ENCODE measurements around the gene MRAP.

MRAP gene

DNA sequence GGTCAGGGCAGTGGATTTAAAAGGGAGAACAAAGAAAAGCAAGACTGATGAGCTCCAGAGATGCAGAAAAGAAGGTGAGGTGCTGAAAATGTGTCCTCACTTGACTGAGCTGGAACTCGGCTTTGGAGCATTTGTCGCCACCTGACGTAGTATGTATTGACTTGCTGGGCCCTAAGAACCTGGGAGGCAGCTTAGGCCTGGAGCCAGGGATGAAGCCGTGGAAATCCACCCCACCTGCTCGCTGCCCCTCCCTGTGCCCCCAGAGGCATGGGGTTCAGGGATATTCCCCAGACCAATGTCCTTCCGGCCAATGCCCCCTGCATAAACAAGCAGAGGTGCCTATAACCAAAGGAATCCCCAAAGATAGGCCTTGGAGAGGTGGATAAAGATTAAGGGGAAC lies 14.3 kb downstream of the MRAP start:
- Histone ChIP-seq H3K36me3 (ENCODE audit: low read length) (peaks cover 4% of the 10 kb centered on the region; the same call in 1 of the 2 replicates), H3K9ac (ENCODE audit: low read length) (no peak overlapping the region), H3K4me2 (ENCODE audit: low read depth, low read length, poor library complexity, severe bottlenecking) (no peak overlapping the region), H3F3A (ENCODE audit: insufficient read depth) (no peaks in the 10 kb centered on the region), H3K9me3 (ENCODE audit: insufficient read depth, low read length) (no peaks in the 10 kb centered on the region), H3K79me2 (ENCODE audit: insufficient read depth, low read length) (no peaks in the 10 kb centered on the region), H3K9me2 (replicated peaks; ENCODE audit: insufficient read depth, low read length) (no peaks in the 10 kb centered on the region), H4K20me1 (ENCODE audit: low read depth, low read length) (no peaks in the 10 kb centered on the region), H3K4me3 (ENCODE audit: insufficient read depth, low read length, poor library complexity, severe bottlenecking) (no peak overlapping the region), H3K27ac (ENCODE audit: low read depth, low read length) (no peak overlapping the region), H3K27me3 (ENCODE audit: low read length) (no peaks in the 10 kb centered on the region), H2AFZ (ENCODE audit: low read depth, low read length, severe bottlenecking) (no peak overlapping the region)
- no peak for TF ChIP-seq EZH2phosphoT487 (conservative IDR thresholded peaks at IDR 0.05; ENCODE audit: low read length)
- TF ChIP-seq, protein P1, sequence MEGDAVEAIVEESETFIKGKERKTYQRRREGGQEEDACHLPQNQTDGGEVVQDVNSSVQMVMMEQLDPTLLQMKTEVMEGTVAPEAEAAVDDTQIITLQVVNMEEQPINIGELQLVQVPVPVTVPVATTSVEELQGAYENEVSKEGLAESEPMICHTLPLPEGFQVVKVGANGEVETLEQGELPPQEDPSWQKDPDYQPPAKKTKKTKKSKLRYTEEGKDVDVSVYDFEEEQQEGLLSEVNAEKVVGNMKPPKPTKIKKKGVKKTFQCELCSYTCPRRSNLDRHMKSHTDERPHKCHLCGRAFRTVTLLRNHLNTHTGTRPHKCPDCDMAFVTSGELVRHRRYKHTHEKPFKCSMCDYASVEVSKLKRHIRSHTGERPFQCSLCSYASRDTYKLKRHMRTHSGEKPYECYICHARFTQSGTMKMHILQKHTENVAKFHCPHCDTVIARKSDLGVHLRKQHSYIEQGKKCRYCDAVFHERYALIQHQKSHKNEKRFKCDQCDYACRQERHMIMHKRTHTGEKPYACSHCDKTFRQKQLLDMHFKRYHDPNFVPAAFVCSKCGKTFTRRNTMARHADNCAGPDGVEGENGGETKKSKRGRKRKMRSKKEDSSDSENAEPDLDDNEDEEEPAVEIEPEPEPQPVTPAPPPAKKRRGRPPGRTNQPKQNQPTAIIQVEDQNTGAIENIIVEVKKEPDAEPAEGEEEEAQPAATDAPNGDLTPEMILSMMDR (IDR thresholded peaks at IDR 0.05; ENCODE audit: insufficient read depth, low read length, poor library complexity, severe bottlenecking) = no peak

DNA sequence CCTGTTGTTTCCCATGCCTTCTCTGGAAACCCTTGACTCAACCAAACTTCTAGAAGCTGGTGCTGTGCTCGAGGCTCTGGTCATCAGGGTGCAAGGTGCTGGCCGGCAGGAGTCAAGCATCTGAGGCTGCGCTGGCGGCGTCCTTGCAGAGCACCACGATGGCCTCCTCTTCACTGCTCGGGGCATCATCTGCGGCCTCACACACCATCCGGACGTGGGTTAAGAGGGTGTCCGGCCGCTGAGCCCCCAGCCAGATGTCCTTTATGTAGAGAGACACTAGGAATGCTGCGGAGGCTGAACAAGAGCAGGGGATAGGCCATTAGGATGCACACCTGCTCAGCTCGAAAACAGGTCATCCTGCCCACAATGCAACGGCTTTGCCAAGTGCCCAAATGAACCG lies 16.2 kb downstream of the MRAP start:
- Histone ChIP-seq H3K9me2 (replicated peaks; ENCODE audit: insufficient read depth, low read length) (no peaks in the 10 kb centered on the region), H3K36me3 (ENCODE audit: low read length) (peaks cover 4% of the 10 kb centered on the region; the same call in 1 of the 2 replicates), H3K4me3 (ENCODE audit: insufficient read depth, low read length, poor library complexity, severe bottlenecking) (no peak overlapping the region), H4K20me1 (ENCODE audit: low read depth, low read length) (no peaks in the 10 kb centered on the region), H3K27me3 (ENCODE audit: low read length) (no peaks in the 10 kb centered on the region), H2AFZ (ENCODE audit: low read depth, low read length, severe bottlenecking) (no peak overlapping the region), H3K9me3 (ENCODE audit: insufficient read depth, low read length) (no peaks in the 10 kb centered on the region), H3K4me2 (ENCODE audit: low read depth, low read length, poor library complexity, severe bottlenecking) (no peak overlapping the region), H3K79me2 (ENCODE audit: insufficient read depth, low read length) (no peaks in the 10 kb centered on the region), H3F3A (ENCODE audit: insufficient read depth) (no peaks in the 10 kb centered on the region), H3K9ac (ENCODE audit: low read length) (no peak overlapping the region), H3K27ac (ENCODE audit: low read depth, low read length) (no peak overlapping the region)
- TF ChIP-seq, protein P1 (IDR thresholded peaks at IDR 0.05; ENCODE audit: insufficient read depth, low read length, poor library complexity, severe bottlenecking) = no peak
- no peak for TF ChIP-seq EZH2phosphoT487 (conservative IDR thresholded peaks at IDR 0.05; ENCODE audit: low read length)

DNA sequence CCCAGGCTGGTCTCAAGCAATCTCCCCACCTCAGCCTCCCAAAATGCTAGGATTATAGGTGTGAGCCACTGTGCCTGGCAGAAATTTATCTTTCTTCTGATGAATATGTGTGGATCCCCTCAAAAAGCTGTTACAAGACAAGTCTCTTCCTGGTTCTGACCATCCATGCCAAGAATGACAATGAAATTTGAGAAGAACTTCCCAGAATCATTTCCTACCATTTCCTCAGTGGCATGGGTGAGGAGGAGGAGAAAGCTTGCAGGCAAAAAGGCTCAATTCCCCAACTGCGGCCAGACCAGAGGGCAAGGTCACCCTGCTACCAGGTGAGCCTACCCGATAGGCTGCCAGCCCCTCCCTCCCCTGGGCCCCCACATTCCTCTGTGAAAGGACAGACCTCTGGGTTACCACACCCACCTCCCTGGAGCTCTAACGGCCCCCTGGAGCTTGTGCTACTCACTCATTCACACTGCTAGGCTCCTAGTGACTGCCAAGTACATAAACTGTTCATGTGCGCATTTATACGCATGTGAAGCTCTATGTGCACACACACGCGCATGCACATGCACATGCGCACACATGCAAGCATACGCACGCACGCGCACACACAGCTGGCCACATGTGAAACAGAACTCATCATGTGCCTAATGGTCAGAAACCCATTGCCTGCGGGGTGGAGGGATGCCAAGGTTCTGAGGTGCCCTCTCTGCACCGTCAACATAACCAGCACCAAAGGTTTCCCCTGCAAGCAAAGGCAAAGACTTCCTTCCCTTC lies 17.0 kb downstream of the MRAP start:
- no peaks in the 10 kb centered on the region for H3K27me3 ChIP-seq (ENCODE audit: low read length)
- no peak overlapping the region for H3K27ac ChIP-seq (ENCODE audit: low read depth, low read length)
- no peaks in the 10 kb centered on the region for H3K79me2 ChIP-seq (ENCODE audit: insufficient read depth, low read length)
- no peaks in the 10 kb centered on the region for H3K9me3 ChIP-seq (ENCODE audit: insufficient read depth, low read length)
- no peak overlapping the region for H3K4me3 ChIP-seq (ENCODE audit: insufficient read depth, low read length, poor library complexity, severe bottlenecking)
- no peak overlapping the region for H2AFZ ChIP-seq (ENCODE audit: low read depth, low read length, severe bottlenecking)
- no peaks in the 10 kb centered on the region for H3F3A ChIP-seq (ENCODE audit: insufficient read depth)
- no peaks in the 10 kb centered on the region for H3K9me2 ChIP-seq (replicated peaks; ENCODE audit: insufficient read depth, low read length)
- H3K4me2 ChIP-seq (ENCODE audit: low read depth, low read length, poor library complexity, severe bottlenecking) = no peak overlapping the region
- no peak for TF ChIP-seq EZH2phosphoT487 (conservative IDR thresholded peaks at IDR 0.05; ENCODE audit: low read length)
- TF ChIP-seq, protein P1 (IDR thresholded peaks at IDR 0.05; ENCODE audit: insufficient read depth, low read length, poor library complexity, severe bottlenecking) = no peak
- no peak overlapping the region for H3K9ac ChIP-seq (ENCODE audit: low read length)
- peaks cover 4% of the 10 kb centered on the region; the same call in 1 of the 2 replicates for H3K36me3 ChIP-seq (ENCODE audit: low read length)
- H4K20me1 ChIP-seq (ENCODE audit: low read depth, low read length) = no peaks in the 10 kb centered on the region

Measured in SU-DHL-6 (cell line).